H9 (cell line): ENCODE data around the gene ZMAT3. TPM values are rescaled to one million over a fixed set of nuclear protein-coding genes. Genes with fewer than 3 reads are reported as not detected.

ENCODE experiments used
- DNase-seq: peaks from one replicate; pipeline ENCODE4 v3.0.0-alpha.2; 2017
- H2AFZ ChIP-seq: one replicate; pipeline ENCODE4 v1.6.1; 2013; ENCODE audit warnings: mild to moderate bottlenecking, low read length, control low read depth, moderate library complexity
- H2AK5ac ChIP-seq: 2 replicates; pipeline ENCODE4 v1.6.1; 2013; ENCODE audit warnings: low read length, control low read depth, mixed read lengths; ENCODE audit not compliant: insufficient read length
- H2BK120ac ChIP-seq: one replicate; pipeline ENCODE4 v1.6.1; 2013; ENCODE audit warnings: low read depth, mild to moderate bottlenecking, low read length, control low read depth, inconsistent platforms; ENCODE audit not compliant: poor library complexity, severe bottlenecking
- H2BK12ac ChIP-seq: 2 replicates; pipeline ENCODE4 v1.6.1; 2013; ENCODE audit warnings: low read length, control low read depth, mixed read lengths, low read depth; ENCODE audit not compliant: insufficient read length
- H2BK15ac ChIP-seq: 2 replicates; pipeline ENCODE4 v1.6.1; 2013; ENCODE audit warnings: low read depth, low read length, control low read depth
- H2BK20ac ChIP-seq: one replicate; pipeline ENCODE4 v1.6.1; 2013; ENCODE audit warnings: low read depth, mild to moderate bottlenecking, low read length, control low read depth, inconsistent platforms; ENCODE audit not compliant: poor library complexity, severe bottlenecking
- H2BK5ac ChIP-seq: 2 replicates; pipeline ENCODE4 v1.6.1; 2013; ENCODE audit warnings: low read length, control low read depth, mixed read lengths; ENCODE audit not compliant: insufficient read length
- H3K14ac ChIP-seq: 2 replicates; pipeline ENCODE4 v1.6.1; 2013; ENCODE audit warnings: low read length, control low read depth; ENCODE audit not compliant: insufficient read depth
- H3K18ac ChIP-seq: 2 replicates; pipeline ENCODE4 v1.6.1; 2013; ENCODE audit warnings: low read depth, mild to moderate bottlenecking, mixed read lengths, low read length, control low read depth; ENCODE audit not compliant: insufficient read length
- H3K23ac ChIP-seq: 2 replicates; pipeline ENCODE4 v1.6.1; 2013; ENCODE audit warnings: low read length, control low read depth, mixed read lengths, low read depth; ENCODE audit not compliant: insufficient read length
- H3K23me2 ChIP-seq: 2 replicates; pipeline ENCODE4 v1.6.1; 2013; ENCODE audit warnings: low read depth, mild to moderate bottlenecking, mixed read lengths, low read length, control low read depth; ENCODE audit not compliant: insufficient read length, poor library complexity, severe bottlenecking
- H3K27ac ChIP-seq: 2 replicates; pipeline ENCODE4 v1.5.1; 2013; ENCODE audit warnings: low read length, control low read depth, mixed read lengths, low read depth; ENCODE audit not compliant: insufficient read length
- H3K27me3 ChIP-seq: 2 replicates; pipeline ENCODE4 v1.6.1; 2013; ENCODE audit warnings: low read length, control low read depth, inconsistent platforms; ENCODE audit not compliant: insufficient read depth
- H3K4ac ChIP-seq: 2 replicates; pipeline ENCODE4 v1.6.1; 2013; ENCODE audit warnings: low read depth, mild to moderate bottlenecking, control low read depth, inconsistent platforms, low read length, moderate library complexity
- H3K4me1 ChIP-seq: 2 replicates; pipeline ENCODE4 v1.6.1; 2013; ENCODE audit warnings: low read length, control low read depth, inconsistent platforms; ENCODE audit not compliant: insufficient read depth
- H3K4me2 ChIP-seq: 2 replicates; pipeline ENCODE4 v1.6.1; 2013; ENCODE audit warnings: low read length, control low read depth, mixed read lengths; ENCODE audit not compliant: insufficient read length, insufficient read depth
- H3K56ac ChIP-seq: 2 replicates; pipeline ENCODE4 v1.6.1; 2013; ENCODE audit warnings: low read depth, mild to moderate bottlenecking, mixed read lengths, low read length, control low read depth; ENCODE audit not compliant: insufficient read length
- H3K79me1 ChIP-seq: 2 replicates; pipeline ENCODE4 v1.6.1; 2013; ENCODE audit warnings: low read depth, mild to moderate bottlenecking, moderate library complexity, low read length, control low read depth, inconsistent platforms; ENCODE audit not compliant: insufficient read depth, poor library complexity, severe bottlenecking
- H3K79me2 ChIP-seq: 2 replicates; pipeline ENCODE4 v1.6.1; 2013; ENCODE audit warnings: low read length, control low read depth, inconsistent platforms; ENCODE audit not compliant: insufficient read depth
- H3K9ac ChIP-seq: 2 replicates; pipeline ENCODE4 v1.6.1; 2013; ENCODE audit warnings: low read length, control low read depth, mixed read lengths; ENCODE audit not compliant: insufficient read length; ENCODE audit errors: extremely low read depth
- H3K9me3 ChIP-seq: one replicate; pipeline ENCODE4 v1.6.1; 2013; ENCODE audit warnings: low read depth, low read length, inconsistent platforms; ENCODE audit not compliant: control insufficient read depth
- H3T11ph ChIP-seq: one replicate; pipeline ENCODE4 v1.6.1; 2013; ENCODE audit warnings: mild to moderate bottlenecking, low read length, control low read depth, inconsistent platforms
- H4K20me1 ChIP-seq: one replicate; pipeline ENCODE4 v1.6.1; 2013; ENCODE audit not compliant: control insufficient read depth, insufficient read length, insufficient read depth
- H4K5ac ChIP-seq: 2 replicates; pipeline ENCODE4 v1.6.1; 2013; ENCODE audit warnings: low read depth, mild to moderate bottlenecking, mixed read lengths, low read length, control low read depth; ENCODE audit not compliant: insufficient read length
- H4K8ac ChIP-seq: replicated peaks from 2 replicates; pipeline ENCODE4 v1.6.1; 2013; ENCODE audit warnings: low read length, control low read depth, mixed read lengths, low read depth; ENCODE audit not compliant: insufficient read length
- H4K91ac ChIP-seq: 2 replicates; pipeline ENCODE4 v1.6.1; 2013; ENCODE audit warnings: low read depth, mild to moderate bottlenecking, moderate library complexity, mixed read lengths, low read length, control low read depth; ENCODE audit not compliant: insufficient read length
- H3K27ac Mint-ChIP-seq, 3 experiments: 2 replicates in 2 of 3; 3 replicates in 1 of 3; pipeline ENCODE4 v1.8.0; 2020 to 2021; ENCODE audit warnings: mixed read lengths in 3 of 3, mild to moderate bottlenecking in 1 of 3, moderate library complexity in 1 of 3
- H3K27me3 Mint-ChIP-seq: 2 replicates; pipeline ENCODE4 v1.8.0; 2021; ENCODE audit warnings: low read depth, mild to moderate bottlenecking, moderate library complexity, mixed read lengths
- H3K36me3 Mint-ChIP-seq, 3 experiments: 2 replicates in 2 of 3; 3 replicates in 1 of 3; pipeline ENCODE4 v1.8.0; 2020 to 2021; ENCODE audit warnings: low read depth in 3 of 3, mixed read lengths in 3 of 3; ENCODE audit not compliant: insufficient read depth in 1 of 3
- H3K4me1 Mint-ChIP-seq, 2 experiments: 2 replicates each; pipeline ENCODE4 v1.8.0; 2020; ENCODE audit warnings: mixed read lengths in 2 of 2
- H3K4me3 Mint-ChIP-seq, 2 experiments: 2 replicates in 1 of 2; 3 replicates in 1 of 2; pipeline ENCODE4 v1.8.0; 2020 to 2021; ENCODE audit warnings: mild to moderate bottlenecking in 2 of 2, mixed read lengths in 2 of 2, moderate library complexity in 1 of 2
- H3K9me3 Mint-ChIP-seq, 2 experiments: 2 replicates in 1 of 2; 3 replicates in 1 of 2; pipeline ENCODE4 v1.8.0; 2020; ENCODE audit warnings: mild to moderate bottlenecking in 2 of 2, mixed read lengths in 2 of 2, moderate library complexity in 1 of 2
- WGBS: extraction: QIAGEN DNeasy Blood & Tissue Kit; methylation state at CpG from one replicate; pipeline ENCODE4 v1.1.7; 2013; ENCODE audit warnings: missing lambda C conversion rate, low lambda C conversion rate, mixed read lengths; ENCODE audit not compliant: insufficient read length; ENCODE audit errors: extremely low coverage; 5-methylcytosine and 5-hydroxymethylcytosine counted together
- total RNA-seq: library from RNA; stranded (reverse); gene quantifications from 2 replicates; pipeline ENCODE4 v1.2.1, GENCODE V29; 2021
- TF ChIP-seq, protein P1 (sequence below): fragments of 200-600 bp; sonication (generic); conservative IDR thresholded peaks from 3 replicates; pipeline ENCODE4 v1.8.0; 2021; ENCODE audit warnings: antibody characterized with exemption, mild to moderate bottlenecking

Gene ZMAT3
- total RNA-seq, 1 experiment from 2014 or later, result 9.4 TPM

- no peaks in the 10 kb centered on the region; the same call in 1 of the 2 replicates for H3K27me3 Mint-ChIP-seq
- H3K4me3 Mint-ChIP-seq, result no peak overlapping the region
- Histone ChIP-seq H4K20me1 (no peaks in the 10 kb centered on the region), H3K79me2 (no peaks in the 10 kb centered on the region), H4K91ac (no peak overlapping the region), H3K56ac (no peak overlapping the region), H3K9me3 (no peaks in the 10 kb centered on the region), H2BK15ac (no peak overlapping the region), H2BK20ac (no peak overlapping the region), H2AK5ac (no peak overlapping the region), H3K79me1 (no peaks in the 10 kb centered on the region), H4K5ac (no peak overlapping the region), H3K18ac (no peak overlapping the region), H3K23me2 (no peaks in the 10 kb centered on the region), H3K23ac (no peak overlapping the region), H3K4me2 (no peak overlapping the region), H2BK5ac (no peak overlapping the region), H2BK120ac (no peak overlapping the region), H3K27ac (no peak overlapping the region), H3K27me3 (no peaks in the 10 kb centered on the region), H2BK12ac (no peak overlapping the region), H2AFZ (no peak overlapping the region), H4K8ac (no peak overlapping the region), H3K9ac (no peak overlapping the region), H3K4ac (no peak overlapping the region), H3T11ph (no peak overlapping the region), H3K14ac (no peak overlapping the region), H3K4me1 (peaks cover 10% of the 10 kb centered on the region)
- no peak overlapping the region for H3K27ac Mint-ChIP-seq
- H3K4me1 Mint-ChIP-seq, result peaks cover 30 to 31% of the 10 kb centered on the region in 2 experiments
- TF ChIP-seq, protein P1, sequence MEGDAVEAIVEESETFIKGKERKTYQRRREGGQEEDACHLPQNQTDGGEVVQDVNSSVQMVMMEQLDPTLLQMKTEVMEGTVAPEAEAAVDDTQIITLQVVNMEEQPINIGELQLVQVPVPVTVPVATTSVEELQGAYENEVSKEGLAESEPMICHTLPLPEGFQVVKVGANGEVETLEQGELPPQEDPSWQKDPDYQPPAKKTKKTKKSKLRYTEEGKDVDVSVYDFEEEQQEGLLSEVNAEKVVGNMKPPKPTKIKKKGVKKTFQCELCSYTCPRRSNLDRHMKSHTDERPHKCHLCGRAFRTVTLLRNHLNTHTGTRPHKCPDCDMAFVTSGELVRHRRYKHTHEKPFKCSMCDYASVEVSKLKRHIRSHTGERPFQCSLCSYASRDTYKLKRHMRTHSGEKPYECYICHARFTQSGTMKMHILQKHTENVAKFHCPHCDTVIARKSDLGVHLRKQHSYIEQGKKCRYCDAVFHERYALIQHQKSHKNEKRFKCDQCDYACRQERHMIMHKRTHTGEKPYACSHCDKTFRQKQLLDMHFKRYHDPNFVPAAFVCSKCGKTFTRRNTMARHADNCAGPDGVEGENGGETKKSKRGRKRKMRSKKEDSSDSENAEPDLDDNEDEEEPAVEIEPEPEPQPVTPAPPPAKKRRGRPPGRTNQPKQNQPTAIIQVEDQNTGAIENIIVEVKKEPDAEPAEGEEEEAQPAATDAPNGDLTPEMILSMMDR, result no peak
- H3K9me3 Mint-ChIP-seq, result no peaks in the 10 kb centered on the region
- no peak for DNase-seq
- WGBS, result no CpG with 5 or more reads among the region's 4 CpGs
- H3K36me3 Mint-ChIP-seq, result no peaks in the 10 kb centered on the region
Measured at GRCh38 chr3:179079537-179079936, 7.9 kb upstream of the ZMAT3 start.
